HepG2 (cell line): ENCODE data around the gene IER2. TPM values are rescaled to one million over a fixed set of nuclear protein-coding genes. Genes with fewer than 3 reads are reported as not detected.

Experiments used
- ATAC-seq: fragments of 200-7000 bp; cut with Tn5 transposase; 3 replicates; pipeline ENCODE4 v1.9.1; 2020; ENCODE audit warnings: mild to moderate bottlenecking, moderate library complexity
- BruUV-seq: library from RNA; stranded (reverse); fragments of 400-500 nt; replicated peaks from 2 replicates; lab custom pipeline; 2021; lab: Mats Ljungman, UMichigan
- CTCF ChIA-PET: fragments of 300-600 bp; formaldehyde crosslinking; extraction: SDS; loops from one replicate; lab custom pipeline; 2021; ENCODE audit warnings: low total read pairs, inconsistent platforms, low intra/inter-chr PET ratio; lab: Yijun Ruan, JAX
- POLR2A ChIA-PET: fragments of 350-600 bp; sonication (Branson Sonifier 250); formaldehyde crosslinking; loops from one replicate; lab custom pipeline; 2020; ENCODE audit warnings: antibody characterized with exemption, inconsistent platforms; lab: Yijun Ruan, JAX
- DNase-seq: peaks from one replicate; pipeline ENCODE4 v3.0.0-alpha.2; 2015; ENCODE audit warnings: low spot score
- FAIRE-seq: peaks from 3 replicates; lab custom pipeline; 2011; peaks lifted over from hg19 to GRCh38; lab: Jason Lieb, UNC
- H2AFZ ChIP-seq: one replicate; pipeline ENCODE4 v1.6.1; 2011; ENCODE audit warnings: low read length, inconsistent platforms
- H3K27ac ChIP-seq: fragments of 300-600 bp; 3 replicates; pipeline ENCODE4 v1.8.0; 2011; ENCODE audit warnings: mixed run types, mild to moderate bottlenecking, mixed read lengths, low read length, inconsistent platforms; ENCODE audit not compliant: insufficient read depth; ENCODE audit errors: extremely low read length
- H3K27me3 ChIP-seq, 2 experiments: fragments of 200-600 bp in 1 of 2; 2 replicates in 1 of 2; 3 replicates in 1 of 2; pipeline versions ENCODE4 v1.6.0 to v1.8.0; 2011; ENCODE audit warnings: low read length in 2 of 2, mild to moderate bottlenecking in 2 of 2, moderate library complexity in 2 of 2, inconsistent platforms in 1 of 2; ENCODE audit not compliant: insufficient read depth in 2 of 2, control insufficient read depth in 1 of 2
- H3K36me3 ChIP-seq, 2 experiments: fragments of 200-600 bp in 1 of 2; replicated peaks in 1 of 2; 2 replicates in 1 of 2; 3 replicates in 1 of 2; pipeline versions ENCODE4 v1.5.1 to v1.8.0; 2011; ENCODE audit warnings: low read length in 2 of 2, inconsistent platforms in 1 of 2; ENCODE audit not compliant: insufficient read depth in 2 of 2, control insufficient read depth in 1 of 2
- H3K4me1 ChIP-seq: 2 replicates; pipeline ENCODE4 v1.5.1; 2012; ENCODE audit warnings: low read length, inconsistent platforms; ENCODE audit not compliant: insufficient read depth
- H3K4me2 ChIP-seq: 2 replicates; pipeline ENCODE4 v1.6.0; 2011; ENCODE audit warnings: low read depth, low read length, inconsistent platforms
- H3K4me3 ChIP-seq, 3 experiments: fragments of 200-600 bp in 1 of 3; sonication (generic), shearing (Covaris generic) in 1 of 3; replicated peaks in 1 of 3; 2 replicates each; pipeline ENCODE4 v1.5.1; 2011 to 2016; ENCODE audit warnings: low read length in 3 of 3, inconsistent platforms in 2 of 3, low read depth in 2 of 3, mild to moderate bottlenecking in 2 of 3, control low read depth in 1 of 3, mixed read lengths in 1 of 3; ENCODE audit not compliant: insufficient read depth in 1 of 3
- H3K79me2 ChIP-seq: one replicate; pipeline ENCODE4 v1.6.1; 2011; ENCODE audit warnings: low read length, inconsistent platforms; ENCODE audit not compliant: insufficient read depth
- H3K9ac ChIP-seq: 2 replicates; pipeline ENCODE4 v1.6.0; 2011; ENCODE audit warnings: mild to moderate bottlenecking, low read depth, low read length, inconsistent platforms; ENCODE audit not compliant: insufficient read depth
- H3K9me3 ChIP-seq: 2 replicates; pipeline ENCODE4 v1.5.1; 2012; ENCODE audit warnings: mild to moderate bottlenecking, low read length
- H4K20me1 ChIP-seq: 2 replicates; pipeline ENCODE4 v1.6.0; 2011; ENCODE audit warnings: inconsistent platforms, mild to moderate bottlenecking, low read length, moderate library complexity; ENCODE audit not compliant: insufficient read depth
- E2F1 ChIP-seq: sonication (generic); formaldehyde crosslinking; IDR thresholded peaks from 2 replicates; pipeline ENCODE4 v1.5.0; 2020; ENCODE audit warnings: missing genetic modification reagents
- FIP1L1 ChIP-seq: fragments of 200-400 bp; formaldehyde crosslinking; IDR thresholded peaks from 2 replicates; pipeline ENCODE4 v1.6.1; 2018; ENCODE audit warnings: low read depth, mild to moderate bottlenecking, low read length, moderate library complexity, borderline replicate concordance; ENCODE audit not compliant: insufficient read depth
- HNRNPLL ChIP-seq: fragments of 200-400 bp; formaldehyde crosslinking; IDR thresholded peaks from 2 replicates; pipeline ENCODE4 v1.6.1; 2017; ENCODE audit warnings: mild to moderate bottlenecking, low read depth, low read length; ENCODE audit not compliant: poor library complexity, severe bottlenecking
- NFE2L2 ChIP-seq: fragments of 150-350 bp; IDR thresholded peaks from 2 replicates; pipeline ENCODE4 v1.6.1; 2014; ENCODE audit warnings: low read length
- RARA ChIP-seq: IDR thresholded peaks from 2 replicates; pipeline ENCODE4 v1.6.1; 2016; ENCODE audit warnings: missing genetic modification reagents, missing compliant biosample characterization
- SIX1 ChIP-seq: sonication (generic); formaldehyde crosslinking; IDR thresholded peaks from 2 replicates; pipeline ENCODE4 v1.4.0; 2020; ENCODE audit warnings: missing genetic modification reagents, borderline replicate concordance
- SSRP1 ChIP-seq: IDR thresholded peaks from 2 replicates; pipeline ENCODE4 v1.6.1; 2016; ENCODE audit warnings: control low read depth
- TIGD3 ChIP-seq: sonication (generic); formaldehyde crosslinking; IDR thresholded peaks from 2 replicates; pipeline ENCODE4 v1.5.1; 2020; ENCODE audit warnings: mild to moderate bottlenecking, missing genetic modification reagents, borderline replicate concordance
- UBTF ChIP-seq: sonication (generic); formaldehyde crosslinking; IDR thresholded peaks from 2 replicates; pipeline ENCODE4 v1.4.0; 2020; ENCODE audit warnings: mild to moderate bottlenecking, missing genetic modification reagents
- ZNF143 ChIP-seq: sonication (generic); formaldehyde crosslinking; IDR thresholded peaks from 2 replicates; pipeline ENCODE4 v1.4.0; 2020; ENCODE audit warnings: missing genetic modification reagents
- ZNF329 ChIP-seq: sonication (generic); formaldehyde crosslinking; IDR thresholded peaks from 2 replicates; pipeline ENCODE4 v1.9.0; 2021; ENCODE audit warnings: low read depth, mild to moderate bottlenecking, missing genetic modification reagents
- WGBS: methylation state at CpG from one replicate; pipeline ENCODE4 v1.1.6; 2017; ENCODE audit warnings: low lambda C conversion rate; 5-methylcytosine and 5-hydroxymethylcytosine counted together
- in situ Hi-C: cut with HindIII; loops from 2 replicates; pipeline ENCODE4 v1.10.0; 2017; ENCODE audit warnings: low pct_unique_long_range_greater_than_20kb; ENCODE audit not compliant: extremely low pct_ligation_motif_present
- intact Hi-C: fragments of 100-400 bp; cut with micrococcal nuclease; formaldehyde crosslinking; loops from one replicate; pipeline ENCODE4 v1.10.0; 2022; ENCODE audit not compliant: unreplicated experiment
- polyA plus RNA-seq, 8 experiments: library from polyadenylated mRNA; depleted of rRNA in 3 of 8; stranded (reverse) in 7 of 8; unstranded in 1 of 8; fragments of >200 nt; fragmentation: Illumina TruSeq in 4 of 8; extraction: Trizol in 4 of 8; gene quantifications; 2 replicates each; pipeline versions ENCODE4 v1.2.1 to v1.2.3, GENCODE V29; 2011 to 2016; ENCODE audit warnings: low read depth in 4 of 8, missing spikeins in 1 of 8, mixed read lengths in 1 of 8; ENCODE audit not compliant: insufficient read depth in 1 of 8
- total RNA-seq, 5 experiments: library from RNA; depleted of rRNA; stranded (reverse); fragments of >200 nt; fragmentation: Illumina TruSeq; extraction: Trizol; gene quantifications; 2 replicates each; pipeline ENCODE4 v1.2.3, GENCODE V29; 2016; ENCODE audit warnings: low read depth in 1 of 5
- TF ChIP-seq, protein P1 (sequence below): sonication (generic); formaldehyde crosslinking; IDR thresholded peaks from 2 replicates; pipeline ENCODE4 v1.4.0; 2020; ENCODE audit warnings: missing genetic modification reagents

IER2 gene
- total and polyA plus RNA-seq, 2 of the 13 experiments (the other 11 are each of a cell fraction or from before 2014, with no cell fraction given), result 10.1 to 14.3 TPM

DNA sequence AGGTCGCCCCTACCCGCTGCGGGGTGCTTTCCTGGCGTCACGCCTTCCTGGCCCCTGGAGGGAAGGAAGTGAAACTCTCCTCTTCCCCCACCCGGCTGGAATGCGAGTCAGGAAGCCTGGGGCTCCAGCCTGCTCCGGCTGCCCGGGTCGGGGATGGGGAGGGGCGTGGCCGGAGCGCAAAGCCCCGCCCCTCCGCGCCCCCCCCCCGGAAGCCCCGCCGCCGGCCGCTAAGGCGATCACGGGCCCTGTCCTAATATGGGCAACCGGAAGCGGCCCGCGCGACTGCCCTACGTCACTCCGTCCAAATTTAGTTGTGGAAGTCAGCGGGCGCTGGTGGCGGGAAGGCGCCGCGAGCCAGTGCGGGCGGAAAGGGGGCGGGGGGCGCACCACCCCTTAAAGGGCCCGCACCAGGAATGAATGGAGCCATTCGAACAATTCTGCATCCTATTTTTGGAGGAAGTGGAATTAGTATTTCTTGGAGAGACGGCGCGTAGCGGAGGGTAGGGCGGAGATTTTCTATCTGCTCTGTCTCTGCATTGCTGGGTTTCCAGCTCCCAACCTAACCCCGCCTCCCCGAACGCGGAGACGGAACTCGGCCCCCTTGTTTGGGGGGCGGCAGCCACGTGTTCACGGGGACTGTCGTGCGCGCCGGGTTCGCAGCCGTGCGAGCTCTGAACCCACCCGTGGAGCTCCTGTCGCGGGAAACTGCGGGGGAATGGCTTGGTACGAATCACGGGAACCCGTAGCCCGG lies 1.6 kb downstream of the IER2 start:
- WGBS, result 0% methylated on average over 3 of the region's 71 CpGs
- TF ChIP-seq TIGD3 (CRISPR knock-in tag) (no peak), ZNF143 (CRISPR knock-in tag) (no peak), ZNF329 (0 out of 2 replicates have a peak, but pooled peaks have one; percentile 65), SSRP1 (CRISPR knock-in tag) (no peak), E2F1 (CRISPR knock-in tag) (peak; percentile 90), NFE2L2 (no peak), UBTF (CRISPR knock-in tag) (peak; percentile 65; the same call in 1 of the 2 replicates), HNRNPLL (peak; percentile 92), FIP1L1 (no peak), RARA (CRISPR knock-in tag) (peak; percentile 48; the same call in 1 of the 2 replicates), SIX1 (CRISPR knock-in tag) (no peak; the same call in 1 of the 2 replicates)
- TF ChIP-seq, protein P1, sequence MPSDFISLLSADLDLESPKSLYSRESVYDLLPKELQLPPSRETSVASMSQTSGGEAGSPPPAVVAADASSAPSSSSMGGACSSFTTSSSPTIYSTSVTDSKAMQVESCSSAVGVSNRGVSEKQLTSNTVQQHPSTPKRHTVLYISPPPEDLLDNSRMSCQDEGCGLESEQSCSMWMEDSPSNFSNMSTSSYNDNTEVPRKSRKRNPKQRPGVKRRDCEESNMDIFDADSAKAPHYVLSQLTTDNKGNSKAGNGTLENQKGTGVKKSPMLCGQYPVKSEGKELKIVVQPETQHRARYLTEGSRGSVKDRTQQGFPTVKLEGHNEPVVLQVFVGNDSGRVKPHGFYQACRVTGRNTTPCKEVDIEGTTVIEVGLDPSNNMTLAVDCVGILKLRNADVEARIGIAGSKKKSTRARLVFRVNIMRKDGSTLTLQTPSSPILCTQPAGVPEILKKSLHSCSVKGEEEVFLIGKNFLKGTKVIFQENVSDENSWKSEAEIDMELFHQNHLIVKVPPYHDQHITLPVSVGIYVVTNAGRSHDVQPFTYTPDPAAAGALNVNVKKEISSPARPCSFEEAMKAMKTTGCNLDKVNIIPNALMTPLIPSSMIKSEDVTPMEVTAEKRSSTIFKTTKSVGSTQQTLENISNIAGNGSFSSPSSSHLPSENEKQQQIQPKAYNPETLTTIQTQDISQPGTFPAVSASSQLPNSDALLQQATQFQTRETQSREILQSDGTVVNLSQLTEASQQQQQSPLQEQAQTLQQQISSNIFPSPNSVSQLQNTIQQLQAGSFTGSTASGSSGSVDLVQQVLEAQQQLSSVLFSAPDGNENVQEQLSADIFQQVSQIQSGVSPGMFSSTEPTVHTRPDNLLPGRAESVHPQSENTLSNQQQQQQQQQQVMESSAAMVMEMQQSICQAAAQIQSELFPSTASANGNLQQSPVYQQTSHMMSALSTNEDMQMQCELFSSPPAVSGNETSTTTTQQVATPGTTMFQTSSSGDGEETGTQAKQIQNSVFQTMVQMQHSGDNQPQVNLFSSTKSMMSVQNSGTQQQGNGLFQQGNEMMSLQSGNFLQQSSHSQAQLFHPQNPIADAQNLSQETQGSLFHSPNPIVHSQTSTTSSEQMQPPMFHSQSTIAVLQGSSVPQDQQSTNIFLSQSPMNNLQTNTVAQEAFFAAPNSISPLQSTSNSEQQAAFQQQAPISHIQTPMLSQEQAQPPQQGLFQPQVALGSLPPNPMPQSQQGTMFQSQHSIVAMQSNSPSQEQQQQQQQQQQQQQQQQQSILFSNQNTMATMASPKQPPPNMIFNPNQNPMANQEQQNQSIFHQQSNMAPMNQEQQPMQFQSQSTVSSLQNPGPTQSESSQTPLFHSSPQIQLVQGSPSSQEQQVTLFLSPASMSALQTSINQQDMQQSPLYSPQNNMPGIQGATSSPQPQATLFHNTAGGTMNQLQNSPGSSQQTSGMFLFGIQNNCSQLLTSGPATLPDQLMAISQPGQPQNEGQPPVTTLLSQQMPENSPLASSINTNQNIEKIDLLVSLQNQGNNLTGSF (CRISPR knock-in tag), result no peak

More for the DNA sequence above, 1.6 kb downstream of the IER2 start:
- ChIA-PET POLR2A (interaction anchor here (1.0 to 2.2 kb wide), 12 partner anchors 14 to 580 kb away, joined by 3 to 108 read pairs (median 5); partner anchors contain the start of gene NACC1), CTCF (no interaction called here)
- DNase-seq (peak; percentile 92), ATAC-seq (peak; percentile 52), FAIRE-seq (no peak)
- peak overlapping the region; percentile 98 for H3K9ac ChIP-seq
- no TSS peak for BruUV-seq
- no peaks in the 10 kb centered on the region for H3K36me3 ChIP-seq
- no peak overlapping the region for H2AFZ ChIP-seq
- H3K4me1 ChIP-seq, result peaks cover 41% of the 10 kb centered on the region
- no peaks in the 10 kb centered on the region; a peak in 1 of 5 replicates for H3K27me3 ChIP-seq
- peak overlapping the region; percentile 92 to 97 (median 96) for H3K4me3 ChIP-seq
- intact Hi-C loops (loop anchor here (1.0 to 5.0 kb wide), 5 partner anchors 11 to 696 kb away; partner anchors contain the start of genes NACC1 and TRMT1), in situ Hi-C loops (loop anchor here (5.0 kb wide), 2 partner anchors 34 to 41 kb away; partner anchors contain the start of genes NACC1 and TRMT1)
- H3K4me2 ChIP-seq, result peak overlapping the region; percentile 96
- H3K9me3 ChIP-seq, result no peaks in the 10 kb centered on the region
- peaks cover 49% of the 10 kb centered on the region for H3K79me2 ChIP-seq
- H3K27ac ChIP-seq, result peak overlapping the region; percentile 95
- peaks cover 3% of the 10 kb centered on the region; the same call in 1 of the 2 replicates for H4K20me1 ChIP-seq
